NCI-H146 (cell line): ENCODE data around the gene HPN.
A peak's percentile ranks its signal among the peaks of the same experiment; 100 is the strongest.
"Not testable (repeated sequence)": the region's sequence is repeated elsewhere in the genome, so short reads cannot be mapped to it uniquely, and the experiment has no call there.

ENCODE experiments used
- DNase-seq: peaks from one replicate; lab custom pipeline; 2025; lab: John Stamatoyannopoulos, UW

HPN gene

DNA sequence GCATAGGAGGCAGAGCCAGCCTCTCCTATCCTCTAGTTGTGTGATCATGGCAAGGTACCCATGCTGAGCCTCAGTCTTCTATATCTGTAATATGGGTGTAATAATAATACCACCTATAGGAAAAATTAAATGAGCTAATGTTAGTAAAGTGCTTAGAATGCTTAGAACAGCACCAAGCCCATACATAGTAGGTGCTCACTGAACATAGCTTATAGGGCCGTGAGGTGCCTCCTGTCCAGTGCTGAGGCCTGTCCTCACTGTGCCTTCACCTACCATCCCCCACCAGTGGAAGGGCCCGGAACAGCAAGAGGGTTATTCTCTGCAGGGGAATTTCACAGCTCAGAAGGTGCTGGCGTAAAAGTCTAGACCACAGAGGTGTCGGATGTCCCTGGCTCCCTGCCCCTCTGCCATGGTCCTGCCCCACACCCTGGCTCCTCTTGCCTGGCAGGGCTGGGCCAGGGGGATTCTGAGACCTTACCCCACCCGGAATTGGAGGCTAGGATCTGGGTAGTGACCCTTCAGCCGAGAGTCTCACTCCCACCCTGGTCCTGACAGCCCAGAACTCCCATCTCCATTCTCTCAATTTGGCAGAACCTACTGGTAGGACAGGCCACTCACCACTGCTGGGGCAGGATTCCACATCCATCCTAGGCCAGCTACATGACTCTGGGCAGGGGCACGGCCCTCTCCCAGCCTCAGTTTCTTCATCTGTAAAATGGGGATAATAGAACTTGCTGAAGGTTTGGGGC, 13.5 kb upstream of the HPN start:
- no peak for DNase-seq

DNA sequence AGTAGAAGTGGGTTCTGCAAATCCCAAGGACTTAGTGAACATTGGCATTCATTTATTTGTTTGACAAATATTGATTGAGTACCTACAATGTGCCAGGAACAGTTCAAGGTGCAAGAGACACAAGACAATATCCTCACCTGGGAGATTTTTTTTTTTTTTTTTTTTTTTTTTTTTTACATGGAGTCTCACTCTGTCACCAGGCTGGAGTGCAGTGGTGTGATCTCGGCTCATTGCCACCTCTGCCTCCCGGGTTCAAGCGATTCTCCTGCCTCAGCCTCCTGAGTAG, 13.0 kb upstream of the HPN start:
- DNase-seq = not testable (repeated sequence)

DNA sequence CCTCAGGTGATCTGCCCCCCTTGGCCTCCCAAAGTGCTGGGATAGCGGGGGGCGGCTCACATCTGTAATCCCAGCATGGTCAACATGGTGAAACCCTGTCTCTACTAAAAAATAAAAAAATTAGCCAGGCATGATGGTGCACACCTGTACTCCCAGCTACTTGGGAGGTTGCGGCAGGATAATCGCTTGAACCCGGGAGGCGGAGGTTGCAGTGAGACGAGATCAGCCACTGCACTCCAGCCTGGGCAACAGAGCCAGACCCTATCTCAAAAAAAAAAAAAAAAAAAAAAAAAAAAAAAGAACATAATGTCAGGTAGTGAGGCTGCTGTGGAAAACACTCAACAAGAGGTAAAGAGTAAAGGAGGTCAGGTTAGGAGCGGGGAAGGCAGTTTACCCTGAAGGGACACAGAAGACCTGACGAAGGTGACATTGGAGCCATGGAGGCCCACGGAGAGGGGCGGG, 12.2 kb upstream of the HPN start:
- not testable (repeated sequence) for DNase-seq

DNA sequence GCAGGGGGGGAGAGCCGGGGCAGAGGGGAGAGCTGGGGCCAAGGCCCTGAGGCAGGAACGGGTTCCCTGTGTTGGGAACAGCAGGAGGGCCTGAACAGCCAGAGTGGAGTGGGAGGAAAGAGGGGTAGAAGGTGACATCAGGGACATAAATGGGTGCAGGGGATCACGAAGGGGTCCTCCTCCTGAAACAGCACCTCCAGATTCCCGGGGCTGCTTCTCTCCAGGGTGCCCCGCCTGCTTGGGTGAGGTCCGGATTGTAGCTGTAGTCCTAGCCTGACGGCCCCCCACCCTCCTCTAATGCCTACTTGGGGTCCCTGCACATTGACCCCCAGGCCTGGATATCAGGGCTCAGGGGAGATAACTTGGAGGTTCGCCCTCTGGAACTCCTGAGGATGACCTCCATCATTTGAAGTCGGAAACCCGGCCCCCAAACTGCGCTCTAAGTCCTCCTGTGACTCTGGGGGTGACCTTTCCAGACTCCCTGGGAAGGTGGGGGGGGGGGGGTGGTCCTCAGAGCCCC, 11.7 kb upstream of the HPN start:
- DNase-seq = no peak

DNA sequence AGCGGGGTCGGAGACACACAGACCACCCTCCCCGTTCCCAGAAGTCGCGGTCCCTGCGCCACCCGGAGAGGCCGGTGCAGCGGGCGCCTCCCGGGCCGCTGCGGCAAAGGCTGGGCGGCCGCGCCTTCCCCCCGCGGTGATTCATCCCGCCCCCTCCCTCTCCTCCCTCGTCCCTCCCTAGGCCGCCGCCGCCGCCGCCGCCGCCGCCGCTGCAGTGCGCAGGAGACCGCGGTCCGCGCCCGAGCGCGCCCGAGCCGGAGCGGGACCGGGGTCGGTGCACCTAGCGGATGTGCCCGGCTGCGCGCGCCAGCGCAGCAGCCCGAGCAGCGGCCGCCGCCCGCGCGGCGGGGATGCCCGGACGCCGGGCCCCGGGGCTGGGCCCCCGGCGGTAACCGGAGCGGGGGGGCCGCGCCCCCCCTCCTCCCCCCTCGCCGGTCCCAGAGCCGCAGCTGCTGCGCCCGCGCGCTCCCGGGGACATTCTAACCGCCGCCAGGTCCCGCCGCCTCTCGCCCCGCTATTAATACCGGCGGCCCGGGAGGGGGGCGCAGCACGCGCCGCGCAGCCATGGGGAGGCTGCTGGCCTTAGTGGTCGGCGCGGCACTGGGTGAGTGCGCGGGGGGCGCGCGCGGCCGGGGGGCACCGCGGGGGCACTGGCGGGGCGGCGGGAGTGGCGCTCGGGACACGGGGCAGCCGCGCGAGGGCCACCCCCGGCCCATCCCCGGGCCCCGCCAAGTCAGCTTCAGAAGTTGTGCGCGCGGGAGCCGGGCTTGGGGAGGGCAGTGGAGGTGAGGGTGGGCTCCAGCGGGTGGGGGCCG, 11.1 kb upstream of the HPN start, which contains the start of gene SCN1B:
SCN1B (plus strand) TSS at position 214 of the 815 bp plus-strand sequence; CDS start at position 565, 351 bp downstream.
- peak; percentile 66 for DNase-seq

DNA sequence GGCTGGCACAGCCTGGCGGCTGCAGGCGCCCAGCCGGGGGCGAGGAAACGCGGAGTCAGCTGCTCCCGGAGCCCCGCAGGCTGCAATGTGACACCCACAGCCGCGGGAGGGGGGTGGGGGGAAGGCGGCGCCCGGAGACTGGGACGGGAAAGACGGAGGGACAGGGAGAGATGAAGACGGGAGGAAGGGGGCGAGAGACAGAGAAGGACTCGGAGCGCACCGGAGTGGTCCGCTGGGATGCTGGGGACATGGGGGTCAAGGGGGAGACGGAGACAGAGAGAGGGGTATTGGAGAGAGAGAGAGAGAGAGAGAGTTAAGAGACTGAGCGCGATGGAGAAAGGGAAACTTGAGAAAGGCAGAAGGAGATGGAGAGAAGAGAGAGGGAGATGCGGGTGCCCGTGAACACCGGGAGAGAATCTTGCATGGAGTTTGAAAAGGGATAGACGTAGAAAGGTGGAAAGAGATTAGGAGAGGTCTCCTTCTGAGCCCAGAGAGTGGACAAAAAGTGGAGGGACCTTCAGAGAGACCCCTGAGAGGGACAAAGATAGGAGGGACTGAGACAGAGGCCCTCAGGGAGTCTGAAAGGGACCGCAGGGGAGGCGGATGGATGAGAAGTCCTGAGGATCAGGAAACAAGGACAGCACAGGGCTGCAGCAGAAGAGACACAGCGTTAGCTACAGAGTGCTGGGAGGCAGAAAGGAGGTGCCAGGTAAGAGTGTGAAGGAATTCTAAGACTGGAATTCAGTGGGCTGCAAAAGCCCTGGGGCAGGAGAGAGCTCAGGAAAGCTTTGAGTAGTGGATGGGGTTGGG, 10.2 kb upstream of the HPN start:
- DNase-seq = peak; percentile 61

DNA sequence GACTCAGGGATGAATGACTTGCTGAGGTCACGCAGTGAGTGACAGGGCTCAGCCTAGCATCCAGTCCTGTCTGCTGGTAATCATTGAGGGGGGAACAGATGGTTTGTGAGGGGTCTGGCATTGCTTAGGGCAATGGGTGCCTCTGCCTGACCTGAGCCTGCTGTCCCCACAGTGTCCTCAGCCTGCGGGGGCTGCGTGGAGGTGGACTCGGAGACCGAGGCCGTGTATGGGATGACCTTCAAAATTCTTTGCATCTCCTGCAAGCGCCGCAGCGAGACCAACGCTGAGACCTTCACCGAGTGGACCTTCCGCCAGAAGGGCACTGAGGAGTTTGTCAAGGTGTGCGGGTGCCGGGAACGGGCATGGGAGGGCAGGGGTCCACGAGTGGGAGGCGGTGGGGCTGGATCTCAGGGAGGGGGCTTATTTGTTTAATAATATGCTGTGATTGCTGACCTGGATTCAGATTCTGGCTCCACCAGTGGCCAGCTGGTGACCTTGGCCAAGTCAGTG, 9.1 kb upstream of the HPN start:
- DNase-seq = no peak

DNA sequence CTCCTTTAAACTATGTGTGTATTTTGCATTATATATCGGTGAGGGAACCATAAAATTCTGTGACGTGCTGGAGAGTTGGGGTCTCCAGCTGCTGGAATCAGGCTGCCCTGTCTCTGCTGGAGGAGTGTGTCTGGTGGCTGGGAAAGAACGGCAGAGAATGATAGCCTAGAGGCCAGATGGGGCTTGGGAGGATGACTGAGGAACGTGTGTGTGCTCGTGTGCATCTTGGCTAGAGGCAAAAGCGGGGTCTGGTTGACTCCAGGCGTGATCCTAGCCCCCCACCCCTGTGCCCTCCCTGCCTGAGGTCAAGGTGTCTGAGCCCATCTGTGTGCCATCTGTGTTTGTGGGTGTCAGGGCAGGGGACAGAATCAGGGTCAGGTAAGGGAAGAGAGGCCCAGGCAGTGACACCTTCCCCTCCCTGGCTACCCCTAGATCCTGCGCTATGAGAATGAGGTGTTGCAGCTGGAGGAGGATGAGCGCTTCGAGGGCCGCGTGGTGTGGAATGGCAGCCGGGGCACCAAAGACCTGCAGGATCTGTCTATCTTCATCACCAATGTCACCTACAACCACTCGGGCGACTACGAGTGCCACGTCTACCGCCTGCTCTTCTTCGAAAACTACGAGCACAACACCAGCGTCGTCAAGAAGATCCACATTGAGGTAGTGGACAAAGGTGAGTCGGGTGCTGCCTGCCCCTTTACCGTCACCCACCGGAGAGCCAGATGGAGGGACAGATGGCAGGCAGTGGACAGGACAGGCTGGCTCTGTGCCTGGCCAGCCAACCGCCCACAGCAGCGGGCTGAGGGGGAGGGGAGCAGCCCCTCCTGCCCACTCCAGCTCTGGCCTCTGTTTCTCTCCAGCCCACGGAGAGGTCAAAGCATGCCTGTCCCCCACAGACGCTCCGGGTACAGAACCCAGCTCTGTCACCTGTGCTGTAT, 8.2 kb upstream of the HPN start:
- no peak for DNase-seq

DNA sequence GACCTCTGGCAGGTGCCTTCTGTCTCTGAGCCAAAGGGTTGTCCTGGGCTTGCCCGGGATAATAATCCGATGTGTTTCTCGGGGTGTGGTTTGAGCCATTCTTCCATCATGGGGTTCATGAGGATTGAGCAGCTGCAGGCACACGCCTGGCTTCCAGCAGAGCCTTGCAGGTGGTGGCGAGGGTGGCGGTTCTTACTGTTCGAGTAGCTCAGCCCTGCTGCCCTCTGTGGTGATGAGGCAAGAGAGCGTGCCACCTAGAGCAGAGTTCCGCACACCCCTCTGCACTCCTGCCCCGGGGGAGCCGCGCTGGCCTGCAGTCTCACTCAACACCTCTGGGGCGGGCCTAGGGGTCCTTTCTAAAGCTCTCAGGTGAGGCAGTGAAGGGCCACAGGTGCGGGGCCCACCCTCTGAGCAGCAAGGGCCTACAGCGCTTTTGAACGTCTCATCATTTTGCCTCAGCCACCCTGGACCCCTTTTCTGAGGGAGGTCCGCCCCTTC, 7.5 kb upstream of the HPN start:
- DNase-seq = no peak

DNA sequence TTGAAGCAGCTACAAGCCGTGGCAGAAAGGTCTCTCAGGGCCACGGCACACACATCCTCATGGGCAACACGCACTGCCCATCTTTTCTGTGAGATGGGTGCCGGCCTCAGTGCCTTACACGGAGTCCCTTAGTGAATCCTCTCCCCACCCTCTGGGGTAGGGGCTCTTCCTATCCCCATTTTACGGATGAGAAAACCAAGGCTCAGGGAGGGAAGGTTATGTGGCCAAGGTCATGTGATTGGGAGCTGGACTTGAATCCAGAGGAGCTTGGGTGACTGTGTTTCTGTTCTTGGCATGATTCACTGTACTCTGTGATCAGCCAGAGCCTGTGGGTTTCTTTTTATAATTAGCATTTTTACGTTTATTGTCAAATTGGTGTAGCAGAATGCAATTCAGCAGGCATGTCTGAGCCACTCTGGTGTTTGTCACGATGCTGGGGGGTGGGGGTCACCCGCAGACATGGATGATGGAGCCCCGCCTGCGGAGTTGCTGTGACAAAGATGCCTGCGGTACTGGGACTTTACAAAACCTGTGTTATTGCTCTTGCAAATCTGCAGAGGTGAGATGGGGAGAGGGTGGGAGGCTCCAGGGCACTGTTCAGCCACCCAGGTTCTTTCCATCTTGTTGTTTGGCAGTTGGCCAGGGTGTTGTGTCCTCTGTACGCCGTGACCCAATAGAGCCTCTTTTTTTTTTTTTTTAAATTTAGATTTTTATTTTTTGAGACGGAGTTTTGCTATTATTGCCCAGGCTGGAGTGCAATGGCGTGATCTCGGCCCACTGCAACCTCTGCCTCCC, 6.7 kb upstream of the HPN start:
- DNase-seq = no peak

DNA sequence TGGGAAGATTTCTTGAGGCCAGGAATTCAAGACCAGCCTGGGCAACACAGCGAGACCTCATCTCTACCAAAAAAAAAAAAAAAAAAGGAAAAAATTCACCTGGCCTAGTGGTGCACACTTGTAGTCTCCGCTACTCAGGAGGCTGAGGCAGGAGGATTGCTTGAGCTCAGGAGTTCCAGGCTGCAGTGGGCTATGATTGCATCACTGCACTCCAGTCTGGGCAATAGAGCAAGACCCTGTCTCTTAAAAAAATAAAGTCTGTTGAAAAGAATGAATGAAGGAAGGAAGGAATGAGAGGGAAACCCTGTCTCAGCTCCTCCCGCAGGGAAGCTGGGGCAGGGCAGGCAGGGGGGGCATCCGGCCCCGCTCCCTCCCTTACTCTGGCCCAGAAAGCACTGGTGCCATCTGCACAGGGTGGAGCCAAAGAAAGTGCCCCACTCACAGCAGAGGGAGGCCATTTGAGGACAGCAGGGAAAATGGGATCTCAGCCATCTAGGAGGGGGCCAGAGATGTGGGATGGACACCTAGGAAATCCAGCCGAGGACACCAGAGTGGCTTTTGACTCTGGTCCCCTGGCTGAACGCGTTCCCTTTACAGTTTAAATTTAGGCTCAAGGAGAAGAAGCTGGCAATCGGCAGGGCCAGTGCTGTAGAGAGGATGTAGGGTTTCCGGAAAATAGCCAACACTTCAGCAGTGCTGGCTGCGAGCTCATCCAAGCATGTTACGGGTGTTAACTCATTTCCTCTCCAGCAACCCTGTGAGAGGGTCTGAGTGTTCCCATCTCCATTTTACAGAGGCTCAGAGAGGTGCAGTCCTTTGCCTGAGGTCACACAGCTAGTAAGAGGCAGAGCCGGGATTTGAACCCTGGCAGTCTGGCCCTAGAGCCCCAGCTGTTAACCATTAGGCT, 3.6 kb upstream of the HPN start:
- DNase-seq = no peak

DNA sequence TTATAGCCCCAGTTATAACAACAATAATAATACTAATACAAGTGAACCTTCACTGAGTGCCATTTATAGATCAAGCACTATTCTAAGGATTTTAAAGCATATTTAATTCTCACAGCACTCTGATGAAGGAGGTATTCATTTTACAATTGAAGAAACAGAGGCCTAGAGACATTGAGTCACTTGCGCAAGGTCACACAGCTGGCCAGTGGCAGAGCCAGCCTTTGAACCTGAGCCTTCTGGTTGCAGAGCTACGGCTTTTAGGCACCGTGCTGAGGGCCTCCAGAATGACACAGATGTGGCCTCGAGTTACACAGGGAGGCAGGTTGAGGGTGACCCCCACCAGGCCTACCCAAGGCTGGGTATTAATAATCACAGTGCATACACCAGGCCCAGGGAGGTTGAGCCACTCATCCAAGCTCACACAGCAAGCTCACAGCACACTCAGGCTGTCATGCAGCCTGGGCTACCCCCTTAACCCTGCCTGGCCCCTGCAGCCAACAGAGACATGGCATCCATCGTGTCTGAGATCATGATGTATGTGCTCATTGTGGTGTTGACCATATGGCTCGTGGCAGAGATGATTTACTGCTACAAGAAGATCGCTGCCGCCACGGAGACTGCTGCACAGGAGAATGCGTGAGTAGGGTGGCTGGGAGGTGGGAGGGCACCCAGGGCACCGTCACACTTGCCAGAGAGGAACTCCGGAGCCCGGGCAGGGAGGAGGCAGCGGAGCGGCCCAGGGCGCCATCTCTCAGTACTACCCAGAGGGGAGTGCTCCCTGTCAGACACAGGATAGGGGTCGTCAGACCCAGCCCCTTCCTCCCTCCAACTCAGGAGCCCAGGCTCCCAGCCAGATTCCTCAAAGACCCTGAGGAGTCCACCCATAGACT, 2.7 kb upstream of the HPN start:
- DNase-seq = no peak

DNA sequence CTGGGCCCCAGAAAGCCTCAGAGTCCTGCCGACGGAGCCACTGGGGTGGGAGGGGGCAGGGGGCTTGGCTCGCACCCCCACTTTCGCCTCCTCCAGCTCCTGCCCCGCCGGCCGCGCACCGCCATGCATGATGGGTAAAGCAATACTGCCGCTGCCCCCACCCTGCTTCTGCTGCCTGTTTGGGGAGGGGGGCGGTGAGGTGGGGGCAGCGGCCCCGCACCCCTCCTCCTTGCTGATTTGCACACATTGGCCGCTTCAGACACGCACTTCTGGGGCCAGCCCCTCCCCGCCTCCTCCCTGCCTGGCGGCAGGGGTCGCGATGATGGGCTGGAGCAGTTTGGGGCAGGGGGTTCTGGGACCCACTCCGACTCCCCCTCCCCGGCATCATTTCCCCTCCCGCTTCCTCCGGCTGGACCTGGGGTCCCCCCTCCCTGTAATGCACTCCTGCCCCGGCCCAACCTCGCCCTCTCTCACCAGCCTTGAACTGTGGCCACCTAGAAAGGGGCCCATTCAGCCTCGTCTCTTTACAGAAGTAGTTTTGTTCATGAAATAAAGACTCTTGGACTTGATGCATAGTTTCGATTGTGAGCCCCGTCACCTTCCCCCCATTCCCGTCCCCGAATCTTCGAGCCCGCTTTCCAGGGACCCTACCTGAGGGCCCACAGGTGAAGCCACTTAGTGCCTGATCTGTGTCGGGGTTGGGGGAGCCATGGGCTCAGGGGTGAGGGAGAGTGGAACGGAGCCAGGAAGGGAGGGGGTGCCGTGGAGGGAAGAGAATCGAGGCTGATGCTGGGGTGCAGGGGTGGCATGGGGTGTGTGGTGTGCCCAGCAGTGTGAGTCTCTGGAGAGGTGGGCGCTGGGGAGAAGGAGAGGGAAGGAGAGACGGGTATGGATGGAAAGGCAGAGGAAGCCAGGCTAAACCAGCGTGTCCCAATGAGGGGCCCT, 1.4 kb upstream of the HPN start:
- DNase-seq = no peak

DNA sequence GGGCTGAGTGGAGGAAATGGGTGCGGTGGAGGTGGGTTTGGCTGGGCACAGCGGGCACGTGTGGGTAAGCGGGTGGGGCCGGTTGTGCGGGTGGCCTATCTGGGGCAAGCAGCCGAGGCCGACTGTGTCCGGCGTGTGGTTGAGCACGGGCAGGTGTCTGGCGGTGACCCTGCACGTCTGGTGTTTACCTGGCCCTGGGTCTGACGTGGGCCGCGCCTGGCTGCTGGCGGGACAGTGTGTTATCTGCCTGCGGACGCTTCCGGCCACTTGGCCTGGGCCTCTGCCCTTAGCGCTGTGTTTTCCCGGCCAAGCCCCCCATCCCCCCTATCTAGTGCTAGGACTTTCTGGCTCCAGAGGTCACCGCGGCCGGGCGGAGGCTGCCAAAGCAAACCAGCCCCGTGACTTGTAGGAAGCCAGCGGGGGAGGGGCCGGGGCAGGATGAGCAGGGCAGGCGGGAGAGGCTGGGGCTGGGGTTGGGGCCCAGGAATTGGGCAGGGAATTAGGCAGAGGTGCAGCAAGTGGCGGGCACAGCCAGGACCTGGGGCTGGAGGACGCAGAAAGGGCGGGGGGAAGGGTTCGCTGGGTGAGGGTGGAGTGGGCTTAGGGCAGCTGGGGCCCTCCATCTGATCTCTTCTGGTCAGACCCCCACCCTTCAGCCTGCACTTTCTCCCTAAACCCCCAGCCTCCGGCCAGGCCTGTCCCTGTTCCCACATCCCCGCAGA, 534 bp upstream of the HPN start:
- DNase-seq = peak; percentile 28

DNA sequence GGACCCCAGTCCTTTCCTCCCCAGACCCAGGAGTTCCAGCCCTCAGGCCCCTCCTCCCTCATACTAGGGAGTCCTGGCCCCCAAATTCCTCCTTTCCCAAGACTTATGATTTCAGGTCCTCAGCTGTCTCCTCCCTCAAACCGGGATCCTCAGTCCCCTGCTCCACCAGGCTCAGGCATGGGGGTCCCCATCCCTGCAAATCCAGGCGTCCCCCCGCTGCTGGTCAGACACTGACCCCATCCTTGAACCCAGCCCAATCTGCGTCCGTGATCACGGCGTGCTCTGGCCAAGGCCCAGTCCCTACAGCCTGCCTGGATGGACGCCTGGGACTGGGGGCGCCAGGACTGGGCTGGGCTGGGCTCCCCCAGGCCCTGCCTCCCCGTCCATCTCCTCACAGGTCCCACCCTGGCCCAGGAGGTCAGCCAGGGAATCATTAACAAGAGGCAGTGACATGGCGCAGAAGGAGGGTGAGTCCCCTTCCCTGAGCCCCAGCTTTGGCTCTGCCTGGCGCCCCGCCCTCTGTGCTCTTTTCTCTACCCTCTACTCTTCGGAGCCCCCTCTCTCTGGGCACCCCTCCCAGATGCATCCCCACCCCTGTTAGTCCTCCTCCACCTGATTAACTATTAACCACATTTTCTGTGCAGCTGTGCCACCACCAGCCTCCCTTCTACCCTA, 672 bp downstream of the HPN start:
- DNase-seq = no peak
